GM23338 (cell line): ENCODE results near the gene VPS16. TPM values are rescaled to one million over a fixed set of nuclear protein-coding genes. Genes with fewer than 3 reads are reported as not detected.

Experiments used
- ATAC-seq: fragments of 200-7000 bp; cut with Tn5 transposase; 3 replicates; pipeline ENCODE4 v1.9.1; 2020
- DNase-seq: peaks from one replicate; pipeline ENCODE4 v3.0.0-alpha.2; 2015; ENCODE audit warnings: low spot score
- H2AFZ ChIP-seq: fragments of 200-600 bp; sonication (generic); 2 replicates; pipeline ENCODE4 v1.8.0; 2016; ENCODE audit warnings: antibody characterized with exemption, mild to moderate bottlenecking, moderate library complexity
- H3F3A ChIP-seq: fragments of 200-600 bp; sonication (generic); replicated peaks from 2 replicates; pipeline ENCODE4 v1.8.0; 2017; ENCODE audit warnings: antibody characterized with exemption, mixed run types, low read depth
- H3K27ac ChIP-seq: fragments of 200-600 bp; sonication (generic); 2 replicates; pipeline ENCODE4 v1.6.1; 2016; ENCODE audit warnings: low read depth
- H3K27me3 ChIP-seq: fragments of 200-600 bp; sonication (generic); 2 replicates; pipeline ENCODE4 v1.8.0; 2016; ENCODE audit warnings: mild to moderate bottlenecking, mixed run types, moderate library complexity; ENCODE audit not compliant: insufficient read depth
- H3K36me3 ChIP-seq: fragments of 200-600 bp; sonication (generic); 2 replicates; pipeline ENCODE4 v1.8.0; 2016; ENCODE audit warnings: mild to moderate bottlenecking; ENCODE audit not compliant: insufficient read depth
- H3K4me1 ChIP-seq: fragments of 200-600 bp; sonication (generic); 2 replicates; pipeline ENCODE4 v1.8.0; 2016; ENCODE audit warnings: mild to moderate bottlenecking, moderate library complexity; ENCODE audit not compliant: insufficient read depth
- H3K4me2 ChIP-seq: fragments of 200-600 bp; sonication (generic); 2 replicates; pipeline ENCODE4 v1.7.1; 2017; ENCODE audit warnings: mixed run types
- H3K4me3 ChIP-seq: fragments of 200-600 bp; sonication (generic); 2 replicates; pipeline ENCODE4 v1.6.1; 2016; ENCODE audit warnings: mixed run types
- H3K79me2 ChIP-seq: fragments of 200-600 bp; sonication (generic); replicated peaks from 2 replicates; pipeline ENCODE4 v1.8.0; 2017; ENCODE audit warnings: mild to moderate bottlenecking; ENCODE audit not compliant: insufficient read depth
- H3K9me2 ChIP-seq: fragments of 200-600 bp; sonication (generic); 2 replicates; pipeline ENCODE4 v1.8.0; 2017; ENCODE audit not compliant: insufficient read depth
- H4K20me1 ChIP-seq: fragments of 200-600 bp; sonication (generic); replicated peaks from 2 replicates; pipeline ENCODE4 v1.8.0; 2017; ENCODE audit warnings: mild to moderate bottlenecking; ENCODE audit not compliant: insufficient read depth
- H3K27ac Mint-ChIP-seq: 2 replicates; pipeline ENCODE4 v1.8.0; 2020; ENCODE audit warnings: inconsistent platforms, mild to moderate bottlenecking, moderate library complexity, mixed read lengths
- H3K27me3 Mint-ChIP-seq: 3 replicates; pipeline ENCODE4 v1.8.0; 2022; ENCODE audit warnings: low read depth, mild to moderate bottlenecking, moderate library complexity, mixed read lengths, inconsistent platforms; ENCODE audit not compliant: insufficient read depth, poor library complexity
- H3K36me3 Mint-ChIP-seq: 3 replicates; pipeline ENCODE4 v1.8.0; 2021; ENCODE audit warnings: low read depth, mild to moderate bottlenecking, inconsistent platforms, moderate library complexity, mixed read lengths
- H3K4me1 Mint-ChIP-seq: 3 replicates; pipeline ENCODE4 v1.8.0; 2020; ENCODE audit warnings: mild to moderate bottlenecking, inconsistent platforms, mixed read lengths
- H3K4me3 Mint-ChIP-seq: 3 replicates; pipeline ENCODE4 v1.8.0; 2021; ENCODE audit warnings: moderate library complexity, mild to moderate bottlenecking, inconsistent platforms, mixed read lengths
- H3K9me3 Mint-ChIP-seq: 3 replicates; pipeline ENCODE4 v1.8.0; 2020; ENCODE audit warnings: moderate library complexity, mild to moderate bottlenecking, inconsistent platforms, mixed read lengths
- CREB1 ChIP-seq: fragments of 250-450 bp; sonication (Bioruptor Pico); IDR thresholded peaks from 2 replicates; pipeline ENCODE4 v1.5.0; 2020; ENCODE audit warnings: low read depth, mild to moderate bottlenecking, moderate library complexity
- EZH2 ChIP-seq: fragments of 200-600 bp; sonication (generic); IDR thresholded peaks from one replicate; pipeline ENCODE4 v1.8.0; 2017; ENCODE audit warnings: antibody characterized with exemption, mild to moderate bottlenecking, low read depth; ENCODE audit not compliant: unreplicated experiment
- EZH2phosphoT487 ChIP-seq: fragments of 200-600 bp; sonication (generic); IDR thresholded peaks from one replicate; pipeline ENCODE4 v1.8.1; 2018; ENCODE audit warnings: antibody characterized with exemption; ENCODE audit not compliant: unreplicated experiment
- JUNB ChIP-seq: IDR thresholded peaks from one replicate; pipeline ENCODE4 v1.6.1; 2016; ENCODE audit warnings: antibody characterized with exemption; ENCODE audit not compliant: unreplicated experiment
- NANOG ChIP-seq: IDR thresholded peaks from 2 replicates; pipeline ENCODE4 v1.6.1; 2016; ENCODE audit warnings: antibody characterized with exemption, borderline replicate concordance
- POLR2AphosphoS5 ChIP-seq: IDR thresholded peaks from 2 replicates; pipeline ENCODE4 v1.6.1; 2016; ENCODE audit warnings: antibody characterized with exemption, low read depth
- STAT1 ChIP-seq: IDR thresholded peaks from one replicate; pipeline ENCODE4 v1.6.1; 2016; ENCODE audit warnings: antibody characterized with exemption; ENCODE audit not compliant: unreplicated experiment
- ZNF114 ChIP-seq: fragments of 250-450 bp; sonication (Bioruptor Pico); IDR thresholded peaks from 2 replicates; pipeline ENCODE4 v1.5.0; 2020; ENCODE audit warnings: mild to moderate bottlenecking, moderate library complexity
- ZNF331 ChIP-seq: fragments of 250-450 bp; sonication (Bioruptor Pico); IDR thresholded peaks from 2 replicates; pipeline ENCODE4 v1.5.0; 2020; ENCODE audit warnings: low read depth, mild to moderate bottlenecking, moderate library complexity
- polyA plus RNA-seq: library from polyadenylated mRNA; unstranded; fragments of >200 nt; fragmentation: Nextera tagmentation; extraction: Ambion mirVana; gene quantifications from 2 replicates; pipeline ENCODE4 v1.2.1, GENCODE V29; 2016
- total RNA-seq: library from RNA; depleted of rRNA; stranded (reverse); fragments of >200 nt; shearing (Covaris generic); gene quantifications from 2 replicates; pipeline ENCODE4 v1.2.3, GENCODE V29; 2014
- TF ChIP-seq, protein P1 (sequence below): IDR thresholded peaks from 2 replicates; pipeline ENCODE4 v1.6.1; 2016; ENCODE audit warnings: antibody characterized with exemption
- TF ChIP-seq, protein P2 (sequence below): fragments of 250-450 bp; sonication (Bioruptor Pico); IDR thresholded peaks from 2 replicates; pipeline ENCODE4 v1.5.0; 2020; ENCODE audit warnings: mild to moderate bottlenecking, moderate library complexity
- TF ChIP-seq, protein P3 (sequence below), 2 experiments: fragments of 200-600 bp in 1 of 2; sonication (generic) in 1 of 2; conservative IDR thresholded peaks; 2 replicates each; pipeline versions ENCODE4 v1.5.1 to v1.6.1; 2016 to 2017; ENCODE audit warnings: antibody characterized with exemption in 2 of 2, low read depth in 2 of 2, mild to moderate bottlenecking in 2 of 2, moderate library complexity in 1 of 2
- TF ChIP-seq, protein P4 (sequence below): IDR thresholded peaks from one replicate; pipeline ENCODE4 v1.6.1; 2018; ENCODE audit warnings: antibody characterized with exemption; ENCODE audit not compliant: unreplicated experiment

VPS16 gene
- total and polyA plus RNA-seq, 2 experiments from 2014 or later = 11.2 to 17.7 TPM

DNA sequence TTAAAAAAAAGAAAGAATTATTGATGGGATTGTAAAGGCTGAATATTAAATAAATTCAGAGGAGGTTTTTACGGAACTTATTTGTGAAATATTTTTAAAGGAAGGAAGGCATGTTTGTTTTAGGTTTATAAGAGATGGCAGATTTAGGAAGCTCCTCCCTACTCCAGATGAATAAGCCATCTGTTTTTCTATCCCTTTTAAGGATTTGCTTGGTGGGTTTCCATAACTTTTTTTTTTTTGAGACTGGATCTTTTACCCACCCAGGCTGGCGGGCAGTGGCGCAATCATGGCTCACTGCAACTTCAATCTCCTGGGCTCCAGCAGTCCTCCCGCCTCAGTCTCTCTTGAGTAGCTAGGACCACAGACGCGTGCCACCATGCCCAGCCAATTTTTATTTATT, 63.1 kb downstream of the VPS16 start:
- no peaks in the 10 kb centered on the region for H3K36me3 ChIP-seq
- H2AFZ ChIP-seq = no peak overlapping the region
- H3K27me3 ChIP-seq = no peaks in the 10 kb centered on the region
- H3K4me3 ChIP-seq = no peak overlapping the region
- DNase-seq (no peak), ATAC-seq (no peak)
- no peaks in the 10 kb centered on the region for H3K9me2 ChIP-seq
- H3K79me2 ChIP-seq = peaks cover 76% of the 10 kb centered on the region
- H3F3A ChIP-seq = no peaks in the 10 kb centered on the region; the same call in 1 of the 2 replicates
- H3K4me1 ChIP-seq = no peaks in the 10 kb centered on the region
- Mint-ChIP-seq H3K4me1 (no peaks in the 10 kb centered on the region), H3K4me3 (no peak overlapping the region), H3K9me3 (peaks cover 14% of the 10 kb centered on the region; the same call in 2 of the 3 replicates), H3K27me3 (no peaks in the 10 kb centered on the region), H3K27ac (no peak overlapping the region), H3K36me3 (peaks cover 31% of the 10 kb centered on the region)
- no peak overlapping the region for H3K4me2 ChIP-seq
- H3K27ac ChIP-seq = no peak overlapping the region
- TF ChIP-seq, protein P1, sequence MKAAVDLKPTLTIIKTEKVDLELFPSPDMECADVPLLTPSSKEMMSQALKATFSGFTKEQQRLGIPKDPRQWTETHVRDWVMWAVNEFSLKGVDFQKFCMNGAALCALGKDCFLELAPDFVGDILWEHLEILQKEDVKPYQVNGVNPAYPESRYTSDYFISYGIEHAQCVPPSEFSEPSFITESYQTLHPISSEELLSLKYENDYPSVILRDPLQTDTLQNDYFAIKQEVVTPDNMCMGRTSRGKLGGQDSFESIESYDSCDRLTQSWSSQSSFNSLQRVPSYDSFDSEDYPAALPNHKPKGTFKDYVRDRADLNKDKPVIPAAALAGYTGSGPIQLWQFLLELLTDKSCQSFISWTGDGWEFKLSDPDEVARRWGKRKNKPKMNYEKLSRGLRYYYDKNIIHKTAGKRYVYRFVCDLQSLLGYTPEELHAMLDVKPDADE = no peak
- TF ChIP-seq ZNF331 (CRISPR knock-in tag) (no peak), STAT1 (no peak), CREB1 (CRISPR knock-in tag) (no peak), EZH2 (no peak), ZNF114 (CRISPR knock-in tag) (no peak), EZH2phosphoT487 (no peak), NANOG (no peak), POLR2AphosphoS5 (no peak), JUNB (no peak)
- TF ChIP-seq, protein P2, sequence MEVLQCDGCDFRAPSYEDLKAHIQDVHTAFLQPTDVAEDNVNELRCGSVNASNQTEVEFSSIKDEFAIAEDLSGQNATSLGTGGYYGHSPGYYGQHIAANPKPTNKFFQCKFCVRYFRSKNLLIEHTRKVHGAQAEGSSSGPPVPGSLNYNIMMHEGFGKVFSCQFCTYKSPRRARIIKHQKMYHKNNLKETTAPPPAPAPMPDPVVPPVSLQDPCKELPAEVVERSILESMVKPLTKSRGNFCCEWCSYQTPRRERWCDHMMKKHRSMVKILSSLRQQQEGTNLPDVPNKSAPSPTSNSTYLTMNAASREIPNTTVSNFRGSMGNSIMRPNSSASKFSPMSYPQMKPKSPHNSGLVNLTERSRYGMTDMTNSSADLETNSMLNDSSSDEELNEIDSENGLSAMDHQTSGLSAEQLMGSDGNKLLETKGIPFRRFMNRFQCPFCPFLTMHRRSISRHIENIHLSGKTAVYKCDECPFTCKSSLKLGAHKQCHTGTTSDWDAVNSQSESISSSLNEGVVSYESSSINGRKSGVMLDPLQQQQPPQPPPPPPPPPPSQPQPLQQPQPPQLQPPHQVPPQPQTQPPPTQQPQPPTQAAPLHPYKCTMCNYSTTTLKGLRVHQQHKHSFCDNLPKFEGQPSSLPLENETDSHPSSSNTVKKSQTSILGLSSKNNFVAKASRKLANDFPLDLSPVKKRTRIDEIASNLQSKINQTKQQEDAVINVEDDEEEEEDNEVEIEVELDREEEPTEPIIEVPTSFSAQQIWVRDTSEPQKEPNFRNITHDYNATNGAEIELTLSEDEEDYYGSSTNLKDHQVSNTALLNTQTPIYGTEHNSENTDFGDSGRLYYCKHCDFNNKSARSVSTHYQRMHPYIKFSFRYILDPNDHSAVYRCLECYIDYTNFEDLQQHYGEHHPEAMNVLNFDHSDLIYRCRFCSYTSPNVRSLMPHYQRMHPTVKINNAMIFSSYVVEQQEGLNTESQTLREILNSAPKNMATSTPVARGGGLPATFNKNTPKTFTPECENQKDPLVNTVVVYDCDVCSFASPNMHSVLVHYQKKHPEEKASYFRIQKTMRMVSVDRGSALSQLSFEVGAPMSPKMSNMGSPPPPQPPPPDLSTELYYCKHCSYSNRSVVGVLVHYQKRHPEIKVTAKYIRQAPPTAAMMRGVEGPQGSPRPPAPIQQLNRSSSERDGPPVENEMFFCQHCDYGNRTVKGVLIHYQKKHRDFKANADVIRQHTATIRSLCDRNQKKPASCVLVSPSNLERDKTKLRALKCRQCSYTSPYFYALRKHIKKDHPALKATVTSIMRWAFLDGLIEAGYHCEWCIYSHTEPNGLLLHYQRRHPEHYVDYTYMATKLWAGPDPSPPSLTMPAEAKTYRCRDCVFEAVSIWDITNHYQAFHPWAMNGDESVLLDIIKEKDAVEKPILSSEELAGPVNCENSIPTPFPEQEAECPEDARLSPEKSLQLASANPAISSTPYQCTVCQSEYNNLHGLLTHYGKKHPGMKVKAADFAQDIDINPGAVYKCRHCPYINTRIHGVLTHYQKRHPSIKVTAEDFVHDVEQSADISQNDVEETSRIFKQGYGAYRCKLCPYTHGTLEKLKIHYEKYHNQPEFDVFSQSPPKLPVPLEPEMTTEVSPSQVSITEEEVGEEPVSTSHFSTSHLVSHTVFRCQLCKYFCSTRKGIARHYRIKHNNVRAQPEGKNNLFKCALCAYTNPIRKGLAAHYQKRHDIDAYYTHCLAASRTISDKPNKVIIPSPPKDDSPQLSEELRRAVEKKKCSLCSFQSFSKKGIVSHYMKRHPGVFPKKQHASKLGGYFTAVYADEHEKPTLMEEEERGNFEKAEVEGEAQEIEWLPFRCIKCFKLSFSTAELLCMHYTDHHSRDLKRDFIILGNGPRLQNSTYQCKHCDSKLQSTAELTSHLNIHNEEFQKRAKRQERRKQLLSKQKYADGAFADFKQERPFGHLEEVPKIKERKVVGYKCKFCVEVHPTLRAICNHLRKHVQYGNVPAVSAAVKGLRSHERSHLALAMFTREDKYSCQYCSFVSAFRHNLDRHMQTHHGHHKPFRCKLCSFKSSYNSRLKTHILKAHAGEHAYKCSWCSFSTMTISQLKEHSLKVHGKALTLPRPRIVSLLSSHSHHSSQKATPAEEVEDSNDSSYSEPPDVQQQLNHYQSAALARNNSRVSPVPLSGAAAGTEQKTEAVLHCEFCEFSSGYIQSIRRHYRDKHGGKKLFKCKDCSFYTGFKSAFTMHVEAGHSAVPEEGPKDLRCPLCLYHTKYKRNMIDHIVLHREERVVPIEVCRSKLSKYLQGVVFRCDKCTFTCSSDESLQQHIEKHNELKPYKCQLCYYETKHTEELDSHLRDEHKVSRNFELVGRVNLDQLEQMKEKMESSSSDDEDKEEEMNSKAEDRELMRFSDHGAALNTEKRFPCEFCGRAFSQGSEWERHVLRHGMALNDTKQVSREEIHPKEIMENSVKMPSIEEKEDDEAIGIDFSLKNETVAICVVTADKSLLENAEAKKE (CRISPR knock-in tag) = no peak
- TF ChIP-seq, protein P3, sequence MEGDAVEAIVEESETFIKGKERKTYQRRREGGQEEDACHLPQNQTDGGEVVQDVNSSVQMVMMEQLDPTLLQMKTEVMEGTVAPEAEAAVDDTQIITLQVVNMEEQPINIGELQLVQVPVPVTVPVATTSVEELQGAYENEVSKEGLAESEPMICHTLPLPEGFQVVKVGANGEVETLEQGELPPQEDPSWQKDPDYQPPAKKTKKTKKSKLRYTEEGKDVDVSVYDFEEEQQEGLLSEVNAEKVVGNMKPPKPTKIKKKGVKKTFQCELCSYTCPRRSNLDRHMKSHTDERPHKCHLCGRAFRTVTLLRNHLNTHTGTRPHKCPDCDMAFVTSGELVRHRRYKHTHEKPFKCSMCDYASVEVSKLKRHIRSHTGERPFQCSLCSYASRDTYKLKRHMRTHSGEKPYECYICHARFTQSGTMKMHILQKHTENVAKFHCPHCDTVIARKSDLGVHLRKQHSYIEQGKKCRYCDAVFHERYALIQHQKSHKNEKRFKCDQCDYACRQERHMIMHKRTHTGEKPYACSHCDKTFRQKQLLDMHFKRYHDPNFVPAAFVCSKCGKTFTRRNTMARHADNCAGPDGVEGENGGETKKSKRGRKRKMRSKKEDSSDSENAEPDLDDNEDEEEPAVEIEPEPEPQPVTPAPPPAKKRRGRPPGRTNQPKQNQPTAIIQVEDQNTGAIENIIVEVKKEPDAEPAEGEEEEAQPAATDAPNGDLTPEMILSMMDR (conservative IDR thresholded peaks at IDR 0.05; ENCODE audit: low read depth in 2 of 2) = no peak
- TF ChIP-seq, protein P4, sequence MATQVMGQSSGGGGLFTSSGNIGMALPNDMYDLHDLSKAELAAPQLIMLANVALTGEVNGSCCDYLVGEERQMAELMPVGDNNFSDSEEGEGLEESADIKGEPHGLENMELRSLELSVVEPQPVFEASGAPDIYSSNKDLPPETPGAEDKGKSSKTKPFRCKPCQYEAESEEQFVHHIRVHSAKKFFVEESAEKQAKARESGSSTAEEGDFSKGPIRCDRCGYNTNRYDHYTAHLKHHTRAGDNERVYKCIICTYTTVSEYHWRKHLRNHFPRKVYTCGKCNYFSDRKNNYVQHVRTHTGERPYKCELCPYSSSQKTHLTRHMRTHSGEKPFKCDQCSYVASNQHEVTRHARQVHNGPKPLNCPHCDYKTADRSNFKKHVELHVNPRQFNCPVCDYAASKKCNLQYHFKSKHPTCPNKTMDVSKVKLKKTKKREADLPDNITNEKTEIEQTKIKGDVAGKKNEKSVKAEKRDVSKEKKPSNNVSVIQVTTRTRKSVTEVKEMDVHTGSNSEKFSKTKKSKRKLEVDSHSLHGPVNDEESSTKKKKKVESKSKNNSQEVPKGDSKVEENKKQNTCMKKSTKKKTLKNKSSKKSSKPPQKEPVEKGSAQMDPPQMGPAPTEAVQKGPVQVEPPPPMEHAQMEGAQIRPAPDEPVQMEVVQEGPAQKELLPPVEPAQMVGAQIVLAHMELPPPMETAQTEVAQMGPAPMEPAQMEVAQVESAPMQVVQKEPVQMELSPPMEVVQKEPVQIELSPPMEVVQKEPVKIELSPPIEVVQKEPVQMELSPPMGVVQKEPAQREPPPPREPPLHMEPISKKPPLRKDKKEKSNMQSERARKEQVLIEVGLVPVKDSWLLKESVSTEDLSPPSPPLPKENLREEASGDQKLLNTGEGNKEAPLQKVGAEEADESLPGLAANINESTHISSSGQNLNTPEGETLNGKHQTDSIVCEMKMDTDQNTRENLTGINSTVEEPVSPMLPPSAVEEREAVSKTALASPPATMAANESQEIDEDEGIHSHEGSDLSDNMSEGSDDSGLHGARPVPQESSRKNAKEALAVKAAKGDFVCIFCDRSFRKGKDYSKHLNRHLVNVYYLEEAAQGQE = no peak
- H4K20me1 ChIP-seq = peaks cover 6% of the 10 kb centered on the region; the same call in 1 of the 2 replicates
